GM18502 (cell line): Measurements from ENCODE around the gene KCNAB2.

Experiments
- ATAC-seq: cut with Tn5 transposase; IDR thresholded peaks from one replicate; pipeline ENCODE4 v1.9.1; 2021; ENCODE audit warnings: mild to moderate bottlenecking; ENCODE audit not compliant: unreplicated experiment, poor library complexity

KCNAB2 gene

DNA sequence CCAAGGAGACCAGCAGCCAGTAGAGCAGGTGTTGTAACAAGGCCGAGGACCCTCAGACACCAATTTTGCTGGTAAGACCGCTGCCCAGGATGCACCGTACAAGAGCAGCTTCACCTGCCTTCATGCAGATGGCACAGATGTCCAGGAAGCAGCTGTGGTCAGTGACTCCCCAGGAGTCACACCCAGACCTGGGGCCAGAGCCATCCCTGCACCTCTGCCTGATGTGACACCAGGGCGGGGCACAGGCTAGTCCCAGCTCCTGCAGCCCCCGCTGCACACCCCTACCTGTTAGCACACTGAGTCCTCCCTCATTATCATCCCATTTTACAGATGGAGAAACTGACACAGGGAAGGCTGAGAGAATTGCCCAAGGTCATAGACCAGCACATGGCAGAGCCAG lies 16.3 kb upstream of the KCNAB2 start:
- no peak for ATAC-seq

DNA sequence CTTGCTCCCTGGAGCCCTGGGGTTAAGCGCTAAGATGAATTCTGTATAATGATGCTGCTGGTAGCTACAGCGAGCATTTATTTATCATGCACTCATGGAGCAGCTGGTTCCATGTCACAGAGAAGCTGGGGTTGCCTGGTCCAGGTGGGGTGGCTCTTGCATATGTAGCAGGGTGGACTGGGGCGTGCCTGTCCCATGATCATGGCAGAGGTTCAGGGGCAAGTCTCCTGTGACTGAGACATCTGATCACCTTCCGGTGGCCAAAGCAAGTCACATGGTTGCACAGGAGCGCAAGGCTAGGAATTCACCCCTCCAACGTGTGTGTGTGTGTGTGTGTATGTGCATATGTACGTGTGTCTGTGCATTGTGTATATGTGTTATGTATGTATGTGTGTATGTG lies 15.6 kb upstream of the KCNAB2 start:
- no peak for ATAC-seq

DNA sequence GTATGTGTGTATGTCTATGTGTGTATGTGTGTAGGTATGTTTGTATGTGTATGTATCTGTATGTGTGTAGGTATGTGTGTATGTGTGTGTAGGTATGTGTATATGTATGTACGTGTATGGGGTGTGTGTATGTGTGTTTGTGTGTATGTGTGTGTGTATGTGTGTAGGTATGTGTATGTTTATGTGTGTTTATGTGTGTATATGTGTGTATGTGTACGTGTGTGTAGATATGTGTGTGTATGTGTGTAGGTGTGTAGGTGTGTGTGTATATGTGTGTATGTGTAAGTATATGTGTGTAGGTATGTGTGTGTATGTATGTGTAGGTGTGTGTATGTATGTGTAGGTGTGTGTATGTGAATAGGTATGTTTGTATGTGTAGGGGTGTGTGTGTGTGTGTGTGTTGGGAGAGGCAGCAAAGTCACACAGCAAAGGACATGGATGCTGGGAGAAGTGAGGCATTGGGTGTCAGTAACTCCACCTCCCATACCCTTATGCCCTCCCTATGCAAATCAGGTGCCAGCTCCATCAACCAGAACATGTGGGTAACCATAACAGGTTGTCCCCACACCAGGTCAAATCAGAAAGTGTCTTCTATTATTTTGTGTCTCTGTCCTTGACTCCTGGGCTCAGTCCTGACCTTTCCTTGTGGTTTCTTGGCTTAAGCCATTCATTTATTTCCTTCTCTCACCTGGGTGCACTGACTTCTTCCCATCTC lies 15.0 kb upstream of the KCNAB2 start:
- no peak for ATAC-seq

DNA sequence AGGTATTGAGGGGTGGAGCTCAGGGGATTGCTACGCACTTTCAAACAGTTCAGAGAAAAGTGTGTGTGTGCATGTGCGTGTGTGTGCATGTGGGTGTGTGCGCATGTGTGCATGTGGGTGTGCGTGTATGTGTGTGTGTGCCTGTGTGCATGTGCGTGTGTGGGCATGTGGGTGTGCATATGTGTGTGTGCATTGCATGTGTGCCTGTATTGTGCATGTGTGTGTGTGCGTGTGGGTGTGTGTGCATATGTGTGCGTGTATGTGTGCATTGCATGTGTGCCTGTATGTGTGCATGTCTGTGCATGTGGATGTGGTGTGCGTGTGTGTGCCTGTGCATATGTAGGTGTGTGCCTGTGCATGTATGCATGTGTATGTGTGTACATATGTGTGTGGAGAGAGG lies 12.6 kb upstream of the KCNAB2 start:
- ATAC-seq, result no peak

DNA sequence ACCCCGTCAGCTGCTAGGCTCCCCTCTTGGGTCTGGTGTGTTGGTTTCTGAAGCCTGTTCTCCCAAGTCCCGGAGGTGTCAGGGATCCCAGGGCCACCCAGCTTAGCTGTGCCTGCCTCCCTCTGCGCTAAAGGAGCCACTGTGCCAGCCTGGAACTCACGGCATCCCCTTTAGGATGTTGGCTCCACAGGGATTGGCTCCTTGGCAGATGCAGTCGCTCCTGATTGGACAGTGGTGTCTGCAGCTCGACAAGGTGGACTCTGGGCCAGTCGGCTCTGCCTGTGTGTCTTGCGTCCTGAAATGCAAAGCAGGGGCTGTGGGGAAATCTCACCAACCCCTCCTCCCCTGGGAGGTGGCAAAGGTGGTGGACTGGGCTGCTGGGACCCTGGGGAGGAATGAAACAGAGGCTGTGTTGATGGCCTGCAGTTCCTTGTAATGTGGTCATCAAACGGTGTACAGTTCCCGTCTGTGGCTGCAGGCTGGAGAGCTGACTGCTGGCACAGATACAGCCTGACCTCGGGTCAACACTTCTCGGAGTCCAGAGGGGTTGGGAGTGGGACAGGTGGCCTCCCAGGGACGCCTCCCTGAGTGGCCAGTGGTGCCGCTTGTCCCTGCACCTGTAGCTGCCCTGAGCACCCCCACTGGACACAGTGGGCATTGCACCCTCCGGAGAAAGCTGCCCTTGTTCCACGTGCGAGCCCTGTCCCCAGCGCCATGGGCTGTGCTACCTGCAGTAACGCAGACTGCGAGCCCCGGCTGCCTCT lies 11.5 kb upstream of the KCNAB2 start:
- no peak for ATAC-seq

DNA sequence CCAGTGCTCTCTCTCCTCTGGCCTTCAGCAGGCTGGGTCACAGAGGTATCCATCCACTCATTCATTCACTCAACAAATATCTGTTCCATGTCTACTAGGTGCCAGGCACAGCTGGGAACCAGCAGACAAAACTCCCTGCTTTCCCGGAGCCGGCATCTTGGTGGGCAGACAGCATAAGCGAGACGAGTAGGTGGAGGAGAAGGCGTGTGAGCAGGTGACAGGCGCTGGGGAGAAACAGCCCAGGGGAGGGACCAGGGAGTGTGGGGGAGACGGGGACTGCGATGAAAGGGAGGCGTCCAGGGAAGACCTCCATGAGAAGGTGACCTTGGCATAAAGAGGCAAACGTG lies 11.0 kb upstream of the KCNAB2 start:
- no peak for ATAC-seq

DNA sequence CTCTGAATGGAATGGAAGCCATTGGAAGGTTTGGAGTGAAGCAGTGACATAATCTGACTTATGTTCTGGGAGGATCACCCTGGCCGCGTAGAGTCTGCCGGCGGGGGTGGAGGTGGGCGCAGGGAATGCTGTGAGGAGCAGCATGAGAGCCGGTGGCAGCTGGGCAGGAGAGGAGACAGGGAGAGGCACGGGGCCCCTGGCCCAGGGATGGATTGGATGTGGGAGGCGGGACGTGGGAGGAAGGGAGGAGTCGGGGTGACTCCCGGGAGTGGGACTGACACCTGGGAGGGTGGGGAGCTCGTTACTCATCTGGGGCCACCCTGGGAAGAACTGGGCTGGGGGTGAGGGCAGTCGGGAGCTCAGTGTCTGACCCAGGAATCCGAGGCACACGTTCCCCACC lies 10.4 kb upstream of the KCNAB2 start:
- no peak for ATAC-seq

DNA sequence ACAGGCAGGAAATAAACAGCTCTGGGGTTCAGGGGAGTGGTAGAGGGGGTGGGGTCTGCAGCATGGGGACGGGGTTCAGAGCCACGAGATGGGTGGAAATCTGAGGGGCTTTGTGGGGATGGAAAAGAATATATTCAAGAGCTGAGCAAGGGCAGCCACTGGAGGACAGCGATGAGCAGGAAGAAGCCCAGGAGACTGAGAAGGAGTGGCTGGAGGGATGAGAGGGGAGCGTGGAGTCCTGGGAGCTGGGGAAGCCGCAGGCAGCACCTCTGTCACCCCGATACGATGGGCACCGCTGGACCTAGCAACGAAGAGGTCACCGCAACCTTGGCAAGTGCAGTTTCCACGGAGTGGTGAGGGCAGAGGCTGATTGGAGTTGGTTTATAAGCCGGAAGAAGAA lies 10.0 kb upstream of the KCNAB2 start:
- ATAC-seq, result no peak

DNA sequence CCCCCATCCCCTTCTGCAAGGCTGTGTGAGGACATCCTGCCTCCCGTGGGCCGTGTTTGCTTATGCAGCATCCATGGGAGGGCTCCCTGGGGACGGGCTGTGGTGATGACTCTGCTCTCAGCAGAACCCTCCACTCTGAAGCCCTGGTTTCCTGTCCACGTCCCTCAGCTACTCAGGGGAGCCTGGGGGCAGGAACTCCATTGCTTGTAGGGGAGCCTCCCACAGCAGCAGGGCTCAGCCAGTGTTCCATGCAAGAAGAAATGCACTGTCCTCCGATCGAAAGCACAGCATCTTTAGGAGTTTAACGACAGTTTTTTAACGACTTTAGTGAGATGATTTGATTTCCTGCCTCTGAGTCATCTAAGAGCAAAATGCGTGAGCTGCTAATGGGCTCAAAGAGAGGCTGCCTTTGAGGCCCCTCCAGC lies 8.3 kb upstream of the KCNAB2 start:
- peak; percentile 75 for ATAC-seq

DNA sequence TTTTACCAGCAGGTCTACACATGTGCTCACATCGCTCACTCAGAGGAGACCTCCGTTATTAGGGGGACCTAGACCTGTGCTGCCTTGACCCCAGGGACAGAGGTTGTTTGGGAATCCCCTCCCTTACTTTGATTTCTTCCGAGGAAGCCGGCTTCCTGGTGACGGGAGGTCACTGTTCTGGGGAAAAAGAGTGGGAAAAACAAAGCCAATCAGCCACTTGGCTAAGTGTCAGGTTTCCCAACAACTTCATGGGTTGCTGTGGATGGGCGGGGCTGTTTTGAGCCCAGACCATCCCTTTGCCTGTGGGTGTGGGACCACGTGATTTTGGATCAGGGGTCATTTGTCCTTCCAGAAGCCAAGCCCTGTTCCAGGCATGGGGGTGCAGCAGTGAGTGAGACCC lies 7.1 kb upstream of the KCNAB2 start:
- no peak for ATAC-seq

DNA sequence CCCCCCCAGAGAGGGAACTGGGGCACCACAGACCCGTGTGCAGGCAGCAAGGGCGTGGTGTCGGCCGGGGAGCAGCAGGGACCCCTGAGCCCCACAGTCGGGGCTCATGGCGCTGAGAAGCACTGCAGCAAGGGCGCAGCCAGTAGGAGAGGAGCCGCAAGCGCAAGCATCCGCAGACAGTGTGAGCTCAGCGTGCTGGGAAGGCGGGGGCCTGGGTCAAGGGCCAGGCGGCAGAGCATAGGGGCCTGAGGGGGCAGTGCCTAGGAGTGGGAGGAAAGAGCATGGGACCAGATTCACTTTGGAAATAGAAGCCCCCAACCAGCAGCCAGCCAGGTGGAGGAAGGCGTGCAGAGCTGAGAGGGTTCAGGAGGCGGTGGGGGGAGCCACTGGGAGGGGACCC lies 6.7 kb upstream of the KCNAB2 start:
- ATAC-seq, result no peak

DNA sequence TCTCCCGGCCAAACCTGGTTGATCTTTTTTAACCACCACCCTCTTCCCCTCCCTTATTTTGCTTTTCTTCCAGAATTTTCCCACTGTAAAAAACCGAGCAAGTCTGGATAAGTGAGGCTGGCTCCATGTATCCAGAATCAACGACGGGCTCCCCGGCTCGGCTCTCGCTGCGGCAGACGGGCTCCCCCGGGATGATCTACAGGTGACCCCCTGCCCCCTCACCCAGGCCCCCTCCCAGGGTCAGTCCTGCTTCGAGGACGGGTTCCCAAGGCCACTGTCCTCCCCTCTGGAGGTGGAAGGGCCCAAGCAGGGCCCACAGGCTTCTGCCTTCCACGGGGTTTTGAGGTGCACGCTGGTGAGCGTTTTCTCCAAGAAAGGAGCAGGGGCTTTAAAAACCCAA lies 5.2 kb upstream of the KCNAB2 start:
- ATAC-seq, result no peak

DNA sequence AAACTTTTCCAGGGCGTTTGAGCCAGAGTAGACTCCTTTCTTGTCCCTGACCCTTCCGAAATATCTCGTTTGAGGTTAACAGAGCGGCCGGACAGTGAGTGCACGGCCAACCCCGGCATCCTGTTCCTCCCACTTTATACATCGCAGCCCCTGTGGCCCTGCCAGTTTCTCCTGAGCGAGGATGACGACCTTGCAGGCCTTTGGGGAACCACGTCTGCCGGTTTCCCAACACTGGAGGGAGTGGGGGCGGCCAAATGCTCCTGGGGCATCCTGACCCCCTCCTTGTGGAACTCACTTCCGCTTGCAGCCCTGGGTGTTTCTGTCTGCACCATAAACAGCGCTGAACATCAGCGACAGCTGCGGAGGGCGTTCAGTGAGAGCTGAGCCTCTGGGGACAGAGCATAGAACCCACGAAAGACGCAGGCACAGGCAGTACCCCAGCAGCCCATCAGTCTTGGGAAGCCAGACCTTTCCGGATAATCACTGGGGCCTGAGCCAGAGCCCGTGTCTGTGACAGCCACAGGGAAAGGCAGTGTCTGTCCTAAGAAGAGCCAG lies 4.8 kb upstream of the KCNAB2 start:
- no peak for ATAC-seq

DNA sequence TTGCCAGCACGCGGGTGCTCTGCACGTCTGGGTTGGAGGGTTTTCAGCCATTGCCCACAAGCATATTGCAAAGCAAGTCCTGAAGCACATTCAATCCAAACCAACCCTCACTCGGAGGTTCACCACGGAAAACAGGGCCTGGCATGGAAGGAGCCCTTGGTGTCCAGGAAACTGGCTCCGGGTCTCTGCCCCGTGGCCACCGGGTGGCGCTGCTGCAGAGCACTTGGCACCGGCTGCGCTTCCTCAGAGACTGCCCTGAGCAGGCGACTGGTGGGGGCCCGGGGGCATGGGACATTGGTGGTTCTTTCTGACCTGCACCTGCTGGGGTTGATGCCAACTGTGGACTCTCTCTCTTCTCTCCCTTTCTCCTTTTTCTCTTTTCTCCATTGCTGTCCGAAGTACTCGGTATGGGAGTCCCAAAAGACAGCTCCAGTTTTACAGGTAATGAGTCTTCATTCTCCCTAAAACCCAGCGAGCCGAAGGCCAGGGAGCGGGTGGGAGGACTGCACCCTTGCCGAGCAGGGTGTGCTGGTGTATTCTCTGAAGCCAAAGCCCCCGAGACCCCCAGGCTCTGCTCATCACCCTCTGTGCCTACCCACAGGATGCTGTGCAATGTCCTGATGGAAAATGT lies 4.1 kb upstream of the KCNAB2 start:
- ATAC-seq, result no peak

DNA sequence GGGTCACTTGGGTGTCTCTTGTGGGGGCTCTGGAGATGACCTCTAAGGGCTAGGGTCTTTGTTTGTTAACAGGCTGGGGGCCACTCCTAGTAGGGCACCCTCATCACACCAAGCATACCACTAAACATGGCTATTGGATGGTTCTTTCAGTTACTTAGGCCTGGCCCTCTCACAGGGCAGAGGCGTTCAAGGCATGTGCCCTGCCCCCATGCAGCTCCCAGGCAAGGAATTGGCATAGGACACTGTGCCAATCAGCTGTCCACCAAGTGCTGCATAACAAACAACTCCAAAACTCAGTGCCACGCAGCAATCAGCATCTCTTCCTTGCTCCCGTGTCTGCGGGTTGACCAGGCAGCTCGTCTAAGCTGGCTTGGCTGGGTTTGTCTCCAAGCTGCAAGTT lies 2.1 kb upstream of the KCNAB2 start:
- no peak for ATAC-seq

DNA sequence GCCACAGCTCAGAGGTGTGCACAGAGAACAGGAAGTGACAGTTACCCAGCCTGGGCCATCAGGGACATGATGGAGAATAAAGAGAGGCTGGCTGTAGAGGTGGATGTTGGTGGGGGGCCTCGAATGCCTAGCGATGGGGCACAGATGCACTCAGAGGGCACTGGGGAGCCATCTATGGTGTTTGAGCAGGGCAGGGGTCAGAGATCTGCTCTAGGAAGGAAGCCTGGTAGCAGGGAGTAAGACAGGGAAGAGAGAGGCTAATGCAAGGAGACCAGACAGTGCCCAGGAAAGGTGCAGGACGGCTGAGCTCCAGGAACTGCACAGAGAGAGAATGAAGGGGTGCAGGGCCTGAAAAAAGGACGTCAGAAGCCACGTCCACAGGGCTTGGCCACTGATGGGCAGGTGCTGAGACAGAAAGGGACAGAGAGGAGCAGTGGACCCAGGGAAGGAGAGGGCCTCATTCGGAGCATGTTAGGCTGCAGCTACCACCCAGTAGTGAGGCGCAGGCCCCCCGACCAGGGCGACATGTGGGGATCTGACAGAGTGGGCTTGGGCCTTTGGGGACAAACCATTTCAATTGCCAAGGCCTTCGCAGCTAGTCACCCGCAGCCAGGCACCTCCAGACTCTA lies 1.1 kb upstream of the KCNAB2 start:
- no peak for ATAC-seq

DNA sequence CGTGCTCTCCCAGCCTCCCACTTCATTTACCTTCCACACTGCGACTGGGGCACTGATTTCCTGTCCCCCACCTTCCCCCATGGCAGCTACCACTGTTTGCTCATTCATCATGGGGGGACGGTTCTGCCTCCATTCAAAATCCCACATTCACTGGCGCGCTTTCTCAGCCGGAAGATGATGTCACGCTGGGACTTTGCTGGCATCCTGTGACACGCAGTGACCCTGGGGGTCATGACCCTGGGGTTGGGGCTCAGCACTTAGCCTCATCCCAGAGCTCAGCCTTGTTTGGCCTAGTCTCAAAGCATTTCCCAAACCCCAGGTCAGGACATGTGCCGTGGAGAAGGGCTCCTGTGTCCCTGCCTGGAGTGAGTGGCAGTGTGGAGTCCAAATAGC lies 582 bp upstream of the KCNAB2 start:
- no peak for ATAC-seq

DNA sequence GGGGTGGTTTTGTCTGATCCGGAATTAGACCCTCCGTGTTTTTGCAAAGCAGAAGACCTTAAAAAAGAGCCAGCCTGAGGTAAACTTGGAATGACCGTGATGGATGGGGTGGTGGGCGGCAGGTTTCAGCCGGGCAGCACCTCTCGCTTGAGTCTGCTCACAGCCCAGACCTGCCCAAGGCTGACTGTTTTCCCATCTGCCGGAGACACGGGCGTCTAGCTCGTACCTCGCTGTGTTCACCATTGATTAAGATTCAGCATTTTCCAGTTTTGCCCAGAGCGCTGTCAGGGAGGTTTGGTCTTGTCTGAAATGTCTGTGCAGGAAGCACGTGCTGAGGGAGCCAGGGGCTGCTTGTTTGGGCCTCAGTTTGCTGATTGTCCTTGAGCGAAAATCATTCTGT lies 591 bp downstream of the KCNAB2 start:
- ATAC-seq, result no peak

DNA sequence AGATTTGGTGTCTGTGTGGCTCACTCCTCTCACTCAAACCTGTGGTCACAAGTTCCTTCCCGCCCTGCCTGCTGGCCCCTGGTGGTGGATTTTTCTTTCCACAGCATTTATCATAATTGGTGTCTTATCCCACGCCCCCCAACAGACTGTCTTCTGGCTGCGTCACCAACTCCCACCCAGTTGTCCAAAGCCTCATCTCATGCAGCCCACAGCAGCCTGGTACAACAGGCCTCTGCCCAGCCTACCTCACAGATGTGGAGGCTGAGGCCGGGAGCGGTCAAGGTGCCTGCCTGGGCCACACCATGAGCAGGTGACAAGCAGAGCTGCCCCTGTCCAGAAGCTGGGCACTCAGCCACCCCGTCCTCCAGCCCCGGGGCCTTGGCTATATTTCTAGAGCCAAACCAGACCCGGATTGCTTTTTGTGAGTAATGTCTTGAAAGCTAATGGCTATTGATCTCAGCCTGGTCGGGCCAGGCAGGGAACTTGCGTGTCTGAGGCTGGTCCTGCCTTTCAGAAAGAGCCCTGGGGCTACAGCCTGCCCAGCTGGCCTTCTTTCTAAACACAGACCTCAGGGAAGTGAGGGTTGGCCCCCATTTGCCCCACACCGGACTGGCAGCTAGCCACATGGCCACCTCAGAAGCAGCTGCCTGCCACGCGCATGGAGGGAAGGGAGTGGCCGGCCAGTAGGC lies 2.6 kb downstream of the KCNAB2 start:
- ATAC-seq, result no peak

DNA sequence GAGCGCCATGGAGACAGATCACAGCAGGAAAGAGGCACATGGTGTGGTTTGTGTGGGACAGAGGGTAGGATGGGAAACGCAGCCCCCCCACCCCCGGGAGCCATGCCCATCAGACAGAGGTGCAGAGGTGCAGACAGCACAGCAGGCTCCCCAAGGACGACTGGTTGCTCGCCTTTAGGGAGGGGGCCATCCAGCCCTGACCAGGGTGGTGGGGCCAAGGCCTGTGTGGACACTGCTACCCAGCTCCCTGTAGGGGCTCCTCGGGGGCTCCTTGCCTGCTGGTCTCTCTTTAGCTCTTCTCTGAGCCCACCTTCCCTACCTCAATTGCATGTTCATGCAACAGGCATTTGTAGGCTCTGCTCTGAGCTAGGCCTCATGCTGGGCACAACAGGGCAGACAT lies 3.7 kb downstream of the KCNAB2 start:
- ATAC-seq, result no peak
